Hematopoietic multipotent progenitor cell treated with erythropoietin and hydrocortisone succinate and interleukin-3 and kit ligand, for 8 days (in vitro differentiated cells): ENCODE measurements around the gene MPLKIP.
"Not testable (repeated sequence)": the region's sequence is repeated elsewhere in the genome, so short reads cannot be mapped to it uniquely, and the experiment has no call there.

Source experiments
- DNase-seq: peaks from one replicate; pipeline ENCODE4 v3.0.0-alpha.2; 2015

MPLKIP gene

DNA sequence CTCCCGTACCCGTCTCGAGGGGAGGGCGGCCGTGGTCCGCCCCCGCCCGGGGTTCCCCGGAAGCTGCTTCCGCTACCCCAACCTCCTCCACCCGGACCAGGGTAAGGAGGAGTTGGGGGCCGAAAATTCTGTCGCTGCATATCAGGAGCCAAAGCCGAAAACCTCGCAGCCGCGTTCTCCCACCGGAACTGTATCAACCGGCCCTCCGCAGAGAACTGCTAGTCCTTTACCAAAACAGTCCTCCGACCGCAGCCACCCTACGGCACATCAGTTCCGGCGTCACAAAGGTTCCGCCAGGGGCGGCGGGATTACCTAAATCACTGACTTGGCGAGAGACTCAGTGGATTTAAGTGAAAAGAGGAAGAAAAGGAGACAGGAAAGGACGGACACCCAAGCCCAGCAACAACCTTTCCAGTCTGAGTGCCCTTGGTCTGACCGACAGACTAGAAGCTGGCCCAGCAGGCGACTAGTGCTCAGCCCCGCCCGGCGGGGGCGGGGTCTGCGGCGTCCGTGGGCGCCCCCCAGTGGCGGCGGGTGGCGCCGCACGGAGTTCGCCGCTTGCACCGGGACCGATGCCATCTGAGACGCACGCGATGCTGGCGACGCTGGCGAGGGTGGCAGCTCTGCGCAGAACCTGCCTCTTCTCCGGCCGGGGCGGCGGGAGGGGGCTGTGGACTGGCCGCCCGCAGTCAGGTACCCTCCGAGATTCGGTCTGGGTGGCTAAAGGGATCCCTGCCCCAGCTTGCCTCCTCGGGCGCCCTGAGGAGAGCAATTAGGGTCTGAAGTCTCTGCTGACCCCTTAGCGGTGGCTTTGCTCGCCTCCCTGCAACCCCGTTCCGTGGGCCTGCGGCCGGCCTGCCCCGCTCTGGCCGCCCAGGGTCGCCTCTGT is at the start of gene MPLKIP, which contains the start of gene SUGCT:
TSS of gene MPLKIP (minus strand) at position 195 of the 889 bp plus-strand sequence. CDS start at position 140, 55 bp downstream.
TSS of gene SUGCT (plus strand) at position 578 of the 889 bp plus-strand sequence.
- DNase-seq, result peak; percentile 89

DNA sequence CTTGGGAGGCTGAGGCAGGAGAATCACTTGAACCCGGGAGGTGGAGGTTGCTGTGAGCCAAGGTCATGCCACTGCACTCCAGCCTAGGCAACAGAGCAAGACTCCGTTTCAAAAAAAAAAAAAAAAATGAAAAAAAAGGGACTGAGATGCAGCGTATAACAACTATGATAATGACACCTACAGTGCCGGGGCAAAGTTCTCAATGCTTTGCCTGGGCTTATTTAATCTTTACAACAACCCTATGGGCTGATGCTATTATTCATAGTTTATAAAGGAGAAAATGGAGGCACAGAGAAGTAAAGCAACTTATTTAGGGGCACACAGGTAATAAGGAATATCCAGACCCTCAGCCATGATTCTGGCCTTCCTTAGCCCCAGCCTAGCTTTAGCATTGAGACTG is 48.0 kb upstream of the MPLKIP start:
- no peak for DNase-seq

DNA sequence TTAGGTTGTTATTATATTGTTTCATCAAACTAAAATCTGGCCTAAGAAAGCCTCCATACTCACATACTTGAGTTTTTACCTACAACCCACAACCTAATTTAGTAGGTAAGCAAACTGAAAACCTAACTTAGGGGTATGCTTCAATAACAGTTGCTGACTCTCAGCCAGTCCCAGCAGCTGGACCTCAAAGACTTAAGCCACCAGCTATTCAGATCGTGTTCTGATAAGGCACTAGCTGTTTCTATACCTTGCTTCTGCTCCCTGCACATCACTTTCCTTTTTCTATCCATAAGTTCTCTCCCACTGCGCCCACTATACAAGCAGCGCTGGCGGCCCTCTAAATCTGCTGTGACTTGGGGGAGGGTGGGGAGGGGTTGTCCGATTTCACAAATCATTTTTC is 42.6 kb upstream of the MPLKIP start:
- no peak for DNase-seq

DNA sequence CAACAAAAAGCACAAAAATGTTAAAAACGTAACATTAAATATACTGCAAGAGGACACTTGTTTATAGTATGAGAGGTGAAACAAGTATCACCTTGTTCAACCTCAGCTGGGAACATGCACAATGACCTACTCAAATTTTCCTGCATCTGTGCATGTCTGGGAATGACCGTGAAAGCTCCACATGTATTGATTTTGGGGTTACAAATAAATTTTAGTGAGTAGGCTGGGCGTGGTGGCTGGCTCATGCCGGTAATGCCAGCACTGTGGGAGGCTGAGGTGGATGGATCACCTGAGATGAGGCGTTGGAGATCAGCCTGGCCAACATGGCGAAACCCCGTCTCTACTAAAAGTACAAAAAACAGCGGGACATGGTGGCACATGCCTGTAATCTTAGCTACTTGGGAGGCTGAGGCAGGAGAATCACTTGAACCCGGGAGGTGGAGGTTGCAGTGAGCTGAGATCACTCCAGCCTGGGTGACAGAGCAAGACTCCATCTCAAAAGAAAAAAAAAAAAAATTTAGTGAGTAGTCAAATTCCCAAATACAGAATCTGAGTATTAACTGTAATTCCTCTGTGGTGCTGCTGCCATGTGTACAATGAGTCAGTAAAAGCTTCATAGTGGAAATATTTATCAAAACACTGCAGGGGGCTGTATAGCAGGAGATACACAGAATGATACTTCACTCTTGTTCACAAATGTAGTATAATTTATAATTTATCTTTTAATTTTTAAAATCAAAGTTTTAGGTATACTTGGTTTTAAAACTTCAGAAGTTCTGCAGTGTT is 41.5 kb upstream of the MPLKIP start:
- DNase-seq, result no peak

DNA sequence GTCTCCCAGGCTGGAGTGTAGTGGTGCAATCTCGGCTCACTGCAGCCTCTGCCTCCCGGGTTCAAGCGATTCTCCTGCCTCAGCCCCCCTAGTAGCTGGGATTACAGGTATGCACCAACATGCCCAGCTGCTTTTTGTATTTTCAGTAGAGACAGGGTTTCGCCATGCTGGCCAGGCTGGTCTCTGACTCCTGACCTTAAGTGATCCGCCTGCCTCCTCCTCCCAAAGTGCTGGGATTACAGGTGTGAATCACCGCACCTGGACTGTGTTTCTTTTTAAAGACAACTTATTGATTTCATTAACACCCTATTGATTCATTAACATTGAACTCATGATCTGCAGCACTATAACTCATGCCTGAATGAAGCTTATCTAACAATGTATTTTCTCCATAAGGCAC is 40.8 kb upstream of the MPLKIP start:
- not testable (repeated sequence) for DNase-seq

DNA sequence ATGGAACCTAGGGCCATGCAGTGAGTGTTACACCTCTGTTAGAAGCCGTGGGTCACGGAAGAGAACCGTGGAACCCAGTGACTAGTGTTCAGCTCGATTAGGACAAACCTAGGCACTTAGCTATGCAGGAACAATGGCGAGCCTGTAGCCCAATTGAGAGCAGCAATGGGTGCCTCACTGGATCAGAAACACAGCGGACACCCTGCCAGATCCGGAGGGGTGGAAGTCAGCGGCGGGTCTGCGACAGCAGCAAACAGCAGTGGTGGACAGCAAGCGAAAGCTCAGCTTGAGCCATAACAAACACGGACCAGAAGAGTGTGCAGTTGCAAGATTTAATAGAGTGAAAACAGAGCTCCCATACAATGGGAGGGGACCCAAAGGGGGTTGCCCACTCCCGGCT is 38.7 kb upstream of the MPLKIP start:
- not testable (repeated sequence) for DNase-seq

DNA sequence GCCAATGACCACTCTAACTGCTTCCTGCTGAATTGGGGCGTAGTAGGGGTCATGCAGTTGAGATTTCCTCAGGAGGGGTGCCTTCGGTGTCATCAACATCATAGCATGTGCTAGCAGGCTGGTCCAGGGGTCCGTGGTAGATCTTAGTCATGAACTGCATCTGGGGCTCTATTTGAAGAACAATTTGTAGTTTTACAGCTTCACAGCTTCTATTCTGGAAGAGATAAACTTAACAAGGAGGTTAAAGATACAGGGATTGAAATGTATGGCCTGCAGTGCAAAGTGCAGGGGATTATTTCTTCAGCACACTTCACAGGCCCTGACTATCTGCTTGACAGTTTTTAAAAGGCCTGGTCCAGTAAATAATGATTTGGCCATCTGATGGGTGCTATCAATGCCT is 33.8 kb upstream of the MPLKIP start:
- not testable (repeated sequence) for DNase-seq

DNA sequence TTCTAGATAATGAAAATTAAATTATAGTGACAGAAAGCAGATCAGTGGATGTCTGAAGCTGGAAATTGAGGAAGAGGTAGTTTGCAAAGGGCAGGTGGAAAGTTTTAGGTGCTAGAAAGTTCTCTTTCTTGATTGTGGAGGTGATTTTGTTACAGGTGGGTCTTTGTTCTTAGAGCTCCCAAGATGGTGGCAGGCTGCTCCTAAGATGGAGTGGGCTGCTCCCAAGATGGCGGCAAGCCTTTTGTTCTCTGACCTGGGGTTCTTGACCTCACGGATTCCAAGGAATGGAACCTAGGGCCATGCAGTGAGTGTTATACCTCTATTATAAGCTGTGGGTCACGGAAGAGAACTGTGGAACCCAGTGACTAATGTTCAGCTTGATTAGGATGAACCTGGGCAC is 32.9 kb upstream of the MPLKIP start:
- no peak for DNase-seq

DNA sequence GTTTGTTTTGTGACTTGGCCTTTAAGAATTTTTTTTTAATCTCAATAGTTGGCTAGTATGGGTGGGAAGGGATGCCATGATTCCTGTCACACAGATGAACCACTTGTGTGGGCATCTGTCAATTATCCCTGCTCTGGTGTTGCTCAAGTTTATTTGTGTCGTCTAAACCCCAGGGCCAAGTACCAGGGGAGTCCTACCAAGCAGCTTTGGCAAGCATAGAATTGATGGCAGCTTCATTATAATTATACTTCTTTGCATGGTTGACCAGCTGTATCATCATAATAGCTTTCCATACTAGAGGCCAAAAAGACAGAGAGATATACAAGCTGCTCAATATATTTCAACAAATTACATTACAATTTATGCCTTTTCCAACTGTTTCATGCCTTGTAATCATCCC is 30.8 kb upstream of the MPLKIP start:
- no peak for DNase-seq

DNA sequence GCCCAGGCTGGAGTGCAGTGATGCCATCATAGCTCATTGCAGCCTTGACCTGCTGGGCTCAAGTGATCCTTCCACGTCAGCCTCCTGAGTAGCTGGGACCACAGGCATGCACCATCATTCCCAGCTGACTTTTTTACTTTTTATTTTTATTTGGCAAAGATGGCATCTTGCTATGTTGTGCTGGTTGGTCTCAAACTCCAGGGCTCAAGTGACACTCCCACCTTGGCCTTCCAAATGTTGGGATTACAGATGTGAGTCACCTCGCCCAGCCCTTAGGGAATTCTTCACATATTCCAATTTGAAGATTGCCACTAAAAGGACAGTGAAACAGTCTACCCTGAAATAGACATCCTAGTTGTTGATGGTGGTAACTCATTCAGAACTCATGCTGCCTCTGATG is 28.1 kb upstream of the MPLKIP start:
- DNase-seq, result no peak

DNA sequence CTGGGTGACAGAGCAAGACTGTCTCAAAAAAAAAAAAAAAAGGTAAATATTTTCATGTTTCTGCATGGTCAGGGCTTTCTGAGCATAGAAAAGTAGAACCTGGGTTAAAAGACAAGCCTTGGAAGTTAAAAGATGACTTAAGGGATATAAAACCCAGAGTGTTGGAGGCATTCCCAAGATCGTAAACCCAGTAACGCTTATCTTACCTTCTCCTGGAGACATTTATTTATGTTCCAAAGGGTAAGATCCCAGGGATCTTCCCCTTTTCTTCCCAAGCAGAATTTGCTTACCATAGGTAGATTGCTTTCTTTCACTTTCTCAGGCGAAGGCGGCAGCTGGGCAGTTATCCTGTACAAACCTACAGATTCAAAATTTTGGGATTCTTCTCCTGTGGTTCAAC is 22.6 kb upstream of the MPLKIP start:
- no peak for DNase-seq

DNA sequence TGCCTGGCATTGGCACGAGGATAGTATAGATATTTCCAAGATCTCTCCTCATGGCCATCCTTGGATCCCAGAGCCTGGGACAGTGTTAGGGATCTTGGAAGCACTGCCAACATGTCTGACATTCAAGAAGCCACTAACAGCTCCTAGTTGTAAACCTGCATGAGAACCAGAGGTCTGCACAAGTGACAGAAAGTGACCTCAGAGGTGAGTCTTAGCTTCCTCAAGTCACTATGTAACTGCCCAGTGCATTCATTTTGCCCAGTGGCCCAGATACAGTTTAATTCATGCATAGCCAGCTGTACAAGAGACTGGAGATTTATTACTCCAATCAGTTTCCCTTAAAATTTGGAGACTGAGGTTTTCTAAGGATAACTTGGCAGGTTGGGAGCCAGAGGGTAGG is 17.1 kb upstream of the MPLKIP start:
- DNase-seq, result no peak

DNA sequence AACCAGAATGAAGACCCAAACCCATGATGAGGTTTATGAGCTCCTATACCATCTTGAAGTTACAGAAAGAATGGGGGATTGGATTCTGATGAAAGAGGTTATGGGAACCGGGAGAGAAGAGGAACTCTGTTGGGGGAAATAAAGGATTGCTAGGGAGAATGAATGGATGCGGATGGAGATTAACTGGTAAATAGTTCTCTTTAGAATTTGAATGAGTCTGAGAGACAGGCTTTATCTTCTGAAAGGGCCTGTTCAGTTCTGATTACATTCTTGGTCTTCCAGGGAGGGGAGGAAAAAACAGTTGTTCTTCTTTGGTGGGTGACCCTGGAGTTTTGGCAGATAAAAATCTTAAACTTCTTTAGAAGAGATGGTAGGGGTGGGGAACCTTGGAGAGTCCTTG is 14.2 kb upstream of the MPLKIP start:
- no peak for DNase-seq

DNA sequence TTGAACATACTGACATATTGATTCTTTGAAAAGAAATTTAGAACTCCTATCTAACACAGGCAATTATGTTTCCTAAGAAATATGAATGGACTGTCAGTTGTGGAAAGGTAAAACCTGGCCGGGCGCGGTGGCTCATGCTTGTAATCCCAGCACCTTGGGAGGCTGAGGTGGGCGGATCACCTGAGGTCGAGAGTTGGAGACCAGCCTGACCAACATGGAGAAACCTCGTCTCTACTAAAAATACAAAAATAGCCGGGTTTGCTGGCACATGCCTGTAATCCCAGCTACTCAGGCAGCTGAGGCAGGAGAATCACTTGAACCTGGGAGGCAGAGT is 13.8 kb upstream of the MPLKIP start:
- not testable (repeated sequence) for DNase-seq

DNA sequence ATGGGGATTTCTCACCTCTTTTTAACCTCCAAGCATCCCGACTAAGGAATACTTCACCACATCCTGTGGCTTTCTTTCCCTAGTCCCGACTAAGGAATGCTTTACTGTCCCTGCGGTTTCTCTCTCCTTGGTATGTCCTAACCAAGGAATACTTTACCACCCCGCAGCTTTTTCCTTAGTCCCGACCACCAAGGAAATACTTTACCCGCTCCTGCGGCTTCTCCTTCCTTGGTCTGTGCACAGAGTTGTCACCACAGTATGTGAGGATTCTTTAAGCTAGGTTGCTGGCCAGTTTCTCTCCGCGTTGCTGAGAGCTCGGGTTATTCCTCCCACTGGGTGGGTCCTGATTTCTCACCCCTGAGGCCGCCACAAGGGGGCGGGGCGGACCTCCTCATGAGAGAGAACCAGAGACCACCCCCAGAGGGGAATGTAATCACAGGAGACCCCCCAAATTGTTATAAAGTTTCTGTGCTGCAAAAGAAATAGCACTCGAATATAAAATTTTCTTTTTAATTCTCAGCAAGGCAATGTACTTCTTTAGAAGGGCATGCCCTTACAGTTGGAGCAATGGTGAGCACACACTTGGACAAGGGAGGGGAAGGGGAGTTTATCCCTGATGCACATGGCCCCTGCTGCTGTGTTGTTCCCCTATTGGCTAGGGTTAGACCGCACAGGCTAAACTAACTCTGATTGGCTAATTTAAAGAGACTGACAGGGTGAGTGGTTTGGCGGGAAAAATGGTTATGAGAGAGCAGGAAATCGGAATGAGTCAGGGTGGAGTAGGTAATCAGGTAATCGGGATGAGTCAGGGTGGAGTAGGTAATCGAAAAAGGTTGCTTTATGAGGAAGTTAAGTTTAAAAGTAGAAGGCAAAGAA is 13.2 kb upstream of the MPLKIP start:
- DNase-seq, result no peak

DNA sequence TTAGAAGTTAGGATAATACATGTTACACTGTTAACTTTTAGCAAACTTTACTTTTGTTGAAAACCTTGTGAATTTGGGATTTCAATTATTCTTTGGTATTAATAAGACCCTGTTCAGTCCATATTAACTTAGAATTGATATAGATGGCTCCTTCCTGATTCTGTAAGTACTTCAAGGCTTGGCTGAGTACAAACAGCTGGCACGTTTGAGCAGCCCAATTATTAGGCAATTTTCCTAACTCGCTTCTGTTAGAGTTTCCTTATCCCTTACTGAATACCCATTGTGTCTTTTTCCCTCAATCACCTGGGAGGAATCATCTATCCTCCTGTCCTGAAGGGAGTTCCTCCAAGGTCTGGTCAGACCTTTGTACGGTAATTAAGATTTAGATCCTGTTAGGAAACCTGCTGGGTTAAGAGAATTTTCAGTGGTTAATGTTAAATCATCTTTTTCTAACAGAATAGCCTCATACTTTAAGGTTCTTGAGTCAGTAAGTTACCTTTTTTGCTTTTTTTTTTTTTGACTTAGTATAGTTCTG is 11.2 kb upstream of the MPLKIP start:
- DNase-seq, result not testable (repeated sequence)

DNA sequence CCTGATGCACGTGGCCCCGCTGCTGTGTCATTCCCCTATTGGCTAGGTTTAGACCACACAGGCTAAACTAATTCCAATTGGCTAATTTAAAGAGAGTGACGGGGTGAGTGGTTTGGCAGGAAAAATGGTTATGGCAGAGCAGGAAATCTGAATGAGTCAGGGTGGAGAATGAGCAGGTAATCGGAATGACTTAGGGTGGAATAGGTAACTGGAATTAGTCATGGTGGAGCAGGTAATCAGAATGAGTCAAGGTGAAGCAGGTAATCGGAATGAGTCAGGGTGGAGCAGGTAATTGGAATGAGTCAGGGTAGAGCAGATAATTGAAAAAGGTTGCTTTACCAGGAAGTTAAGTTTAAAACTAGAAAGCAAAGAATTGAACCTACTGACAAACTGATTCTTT is 7.5 kb upstream of the MPLKIP start:
- DNase-seq, result not testable (repeated sequence)

DNA sequence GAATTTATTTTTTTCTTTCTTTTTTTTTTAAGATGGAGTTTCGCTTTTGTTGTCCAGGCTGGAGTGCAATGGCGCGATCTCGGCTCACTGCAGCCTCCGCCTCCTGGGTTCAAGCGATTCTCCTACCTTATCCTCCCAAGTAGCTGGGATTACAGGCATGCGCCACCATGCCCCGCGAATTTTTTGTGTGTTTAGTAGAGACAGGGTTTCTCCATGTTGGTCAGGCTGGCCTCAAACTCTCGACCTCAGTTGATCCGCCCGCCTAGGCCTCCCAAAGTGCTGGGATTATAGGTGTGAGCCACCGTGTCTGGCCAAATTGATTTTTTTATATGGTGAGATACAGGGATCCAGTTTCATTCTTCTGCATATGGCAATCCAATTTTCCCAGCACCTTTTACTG is 5.5 kb upstream of the MPLKIP start:
- DNase-seq, result not testable (repeated sequence)

DNA sequence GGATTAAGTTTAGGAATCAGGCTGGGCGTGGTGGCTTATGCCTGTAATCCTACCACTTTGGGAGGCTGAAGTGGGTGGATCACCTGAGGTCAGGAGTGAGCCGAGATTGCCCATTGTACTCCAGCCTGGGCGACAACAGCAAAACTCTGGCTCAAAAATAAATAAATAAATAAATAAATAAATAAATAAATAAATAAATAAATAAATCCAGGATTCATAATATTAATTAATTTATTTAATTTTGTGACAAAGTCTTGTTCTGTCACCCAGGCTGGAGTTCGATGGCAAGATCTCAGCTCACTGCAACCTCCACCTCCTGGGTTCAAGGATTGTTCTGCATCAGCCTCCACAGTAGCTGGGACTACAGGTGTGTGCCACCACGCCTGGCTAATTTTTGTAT is 4.6 kb upstream of the MPLKIP start:
- DNase-seq, result no peak

DNA sequence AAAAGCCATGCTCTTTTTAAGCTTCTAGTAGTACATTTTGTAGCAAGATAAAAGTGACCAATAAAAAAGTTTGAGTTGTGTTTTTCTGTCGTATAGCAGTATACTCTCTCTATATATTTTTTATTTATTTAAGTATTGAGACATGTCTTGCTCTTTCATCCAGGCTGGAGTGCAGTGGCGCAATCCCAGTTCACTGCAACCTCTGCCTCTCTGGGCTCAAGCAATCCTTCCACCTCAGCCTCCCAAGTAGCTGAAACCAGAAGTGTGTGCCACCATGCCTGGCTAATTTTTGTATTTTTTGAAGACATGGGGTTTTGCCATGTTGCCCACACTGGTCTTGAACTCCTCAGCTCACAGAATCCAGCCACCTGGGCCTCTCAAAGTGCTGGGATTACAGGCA is 3.1 kb upstream of the MPLKIP start:
- DNase-seq, result no peak

DNA sequence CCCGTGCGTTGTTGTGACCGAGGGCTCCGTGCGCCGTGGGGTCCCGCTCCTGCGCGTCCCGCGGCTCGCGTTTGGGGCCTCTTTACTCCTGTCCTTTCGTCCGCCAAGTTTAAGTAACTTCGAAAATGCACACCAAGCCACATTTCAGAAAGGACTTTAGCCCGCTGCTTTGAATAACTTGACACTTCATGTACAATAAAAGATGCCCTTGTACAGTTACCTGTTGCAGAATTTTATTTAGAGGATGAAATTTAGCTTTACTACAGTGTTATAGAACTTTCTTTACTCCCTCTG is 842 bp upstream of the MPLKIP start:
- peak; percentile 10 for DNase-seq

DNA sequence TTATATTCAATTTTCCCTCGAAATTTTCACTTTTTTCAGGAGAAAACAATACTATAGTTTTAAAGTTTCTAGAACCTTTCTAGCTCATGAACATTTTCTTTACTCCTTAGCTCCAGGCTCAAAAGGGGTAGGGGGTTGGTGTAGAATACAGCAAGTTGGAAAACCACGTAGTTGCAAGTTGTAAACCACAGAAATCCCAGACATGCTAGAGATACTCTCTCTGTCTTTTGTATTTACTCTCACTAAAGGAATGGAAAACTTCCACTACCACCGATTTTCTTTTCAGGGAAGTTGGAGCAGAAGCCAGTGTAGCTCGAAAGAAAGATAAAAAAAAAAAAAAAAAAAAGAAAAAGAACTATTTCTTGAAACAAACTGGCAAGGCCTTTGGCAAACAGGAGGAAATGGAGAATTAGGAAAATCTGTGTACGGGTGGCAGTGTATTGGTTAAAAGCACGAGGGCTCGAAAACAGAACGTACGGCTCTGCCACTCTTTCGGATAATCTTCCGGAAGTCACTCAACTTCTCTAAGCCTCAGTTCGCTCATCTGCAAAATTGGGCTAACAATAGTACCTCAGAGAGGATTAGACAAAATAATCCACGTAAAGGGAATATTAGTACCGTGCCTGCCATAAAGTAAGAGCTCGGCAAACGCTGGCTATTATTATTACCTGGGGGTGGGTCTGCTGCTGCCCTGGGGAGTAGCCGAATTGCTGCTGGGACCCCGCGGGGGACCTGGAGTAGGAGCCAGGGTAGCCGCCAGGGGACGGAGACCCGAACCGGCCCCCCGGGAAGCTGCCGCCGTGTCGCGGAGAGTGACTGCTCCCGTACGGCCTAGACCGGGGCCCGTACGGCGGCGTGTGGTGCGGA is 628 bp downstream of the MPLKIP start:
- peak; percentile 52 for DNase-seq
